ENCODE data around the gene COPG1.

The COPG1 gene

GRCh38 chr3:129313665-129314385 lies 64.4 kb downstream of the COPG1 start:
- DNase-seq (ENCODE audit: low read depth in 2 of 2), result no peak

DNA sequence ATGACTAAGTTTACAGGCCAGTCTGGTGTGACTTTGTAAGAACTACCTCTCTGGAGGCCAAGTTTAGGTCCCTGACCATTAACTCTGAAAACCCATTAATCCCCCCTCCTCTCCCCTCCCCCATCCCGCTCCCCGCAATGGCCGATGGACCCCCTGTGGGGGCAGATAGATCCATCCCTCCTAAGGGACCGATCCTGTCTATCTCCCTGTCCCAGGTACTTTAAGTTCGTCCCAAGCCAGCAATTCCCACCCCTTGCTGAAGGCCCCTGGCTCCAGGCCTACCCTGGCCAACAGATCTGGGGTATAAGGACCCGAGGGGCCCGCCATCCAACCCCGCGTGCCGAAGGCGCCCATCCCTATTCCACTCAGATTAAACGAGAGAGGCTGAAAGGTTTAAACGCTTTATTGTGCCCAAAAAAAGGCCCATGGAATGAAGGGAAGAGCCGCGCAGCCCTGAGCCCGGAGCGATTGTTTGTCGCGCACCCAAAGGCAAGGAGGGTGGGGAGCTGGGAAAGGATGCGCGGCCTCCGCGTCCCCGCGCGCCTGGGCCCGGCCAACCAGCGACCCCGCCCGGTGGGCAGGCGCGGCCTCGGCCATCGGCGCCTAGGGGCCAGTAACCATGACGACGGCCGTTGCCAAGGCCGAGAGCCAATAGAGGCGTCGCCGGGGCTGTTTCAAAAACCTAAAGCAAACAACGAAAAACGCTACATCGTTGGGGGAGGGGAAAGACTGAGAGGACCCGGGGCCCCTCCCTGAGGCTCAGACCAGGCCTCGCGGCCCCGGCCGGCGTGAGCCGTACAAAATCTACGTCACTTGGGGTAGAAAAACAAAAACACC lies 65.2 kb downstream of the COPG1 start:
- peak in 1 of 2 donors; percentile 29 for DNase-seq (ENCODE audit: low read depth in 2 of 2)

DNA sequence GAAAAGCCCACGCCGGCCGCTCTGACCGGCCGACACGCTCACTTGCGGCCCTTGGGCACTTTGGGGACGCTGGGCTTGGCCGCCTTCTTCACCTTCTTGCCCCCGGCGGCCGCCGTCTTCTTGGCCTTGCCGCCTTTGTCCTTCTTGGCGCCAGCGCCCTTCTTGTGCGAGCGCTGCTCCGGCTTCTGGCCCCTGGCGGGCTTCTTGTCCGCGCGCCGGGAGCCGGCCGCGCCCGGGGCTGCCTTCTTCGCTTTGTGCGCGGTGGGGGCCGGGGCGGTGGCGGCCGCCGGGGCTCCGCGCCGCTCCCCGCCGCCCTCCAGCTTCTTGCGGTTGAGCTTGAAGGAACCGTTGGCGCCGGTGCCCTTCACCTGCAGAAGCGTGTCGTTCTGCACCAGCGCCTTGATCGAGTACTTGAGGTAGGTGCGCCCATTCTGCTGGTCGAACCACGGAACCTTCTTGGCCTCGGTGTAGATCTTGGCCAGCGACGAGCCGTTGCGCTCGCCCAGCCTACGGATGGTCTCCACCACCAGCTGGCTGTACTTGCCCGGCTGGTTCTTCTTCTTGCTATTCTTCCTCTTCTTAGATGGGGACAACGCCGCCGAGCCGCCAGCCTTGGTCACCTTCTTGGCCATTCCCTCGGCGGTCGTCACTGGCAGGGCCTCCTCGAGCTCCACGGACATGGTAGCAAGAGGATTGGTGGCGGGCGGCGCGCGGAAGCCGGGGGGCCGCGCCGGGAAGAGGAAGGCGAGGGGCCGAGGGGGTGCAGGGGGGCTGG lies 66.0 kb downstream of the COPG1 start:
- DNase-seq (ENCODE audit: low read depth in 2 of 2), result no peak

GRCh38 chr3:129315998-129316247 lies 66.5 kb downstream of the COPG1 start:
- DNase-seq (ENCODE audit: low read depth in 2 of 2), result no peak

DNA sequence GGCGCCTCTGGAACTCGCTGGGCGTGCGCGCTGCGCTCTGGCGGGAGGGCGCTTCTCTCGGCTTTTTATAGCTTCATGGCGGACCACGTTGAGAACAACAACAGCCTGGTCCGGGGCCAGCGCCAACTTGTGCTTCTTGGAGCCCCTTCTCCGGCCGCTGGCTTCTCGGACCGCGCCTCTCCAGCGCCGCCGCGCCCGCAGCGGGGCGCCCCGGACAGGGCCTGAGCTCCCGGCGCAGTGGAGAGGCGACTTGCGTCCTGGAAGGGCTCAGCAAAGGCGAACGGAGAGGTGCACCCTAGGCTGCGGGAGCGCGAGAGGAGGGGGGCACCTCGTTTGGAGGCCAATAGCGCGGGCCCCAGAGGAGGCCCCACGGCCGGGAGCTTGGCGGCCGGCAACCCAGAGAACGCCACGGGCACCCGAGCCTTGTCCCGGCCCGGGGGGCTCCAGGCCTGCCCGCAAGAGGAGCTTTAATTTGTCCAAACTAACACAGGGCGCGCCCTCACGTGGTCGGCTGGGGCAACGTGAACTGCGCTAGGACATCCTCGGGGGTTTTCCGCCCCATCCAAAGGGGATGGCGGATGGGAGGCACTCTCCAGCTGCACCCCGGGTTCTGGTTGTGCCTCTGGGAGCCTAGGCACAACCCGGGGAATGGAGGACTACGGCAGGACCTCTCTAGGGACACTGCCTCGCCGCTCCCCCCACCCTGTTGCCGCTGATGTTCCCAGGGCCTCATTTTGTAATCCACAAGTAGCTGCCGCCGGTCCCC lies 67.0 kb downstream of the COPG1 start:
- peak; percentile 74 to 79 for DNase-seq (ENCODE audit: low read depth in 2 of 2)

DNA sequence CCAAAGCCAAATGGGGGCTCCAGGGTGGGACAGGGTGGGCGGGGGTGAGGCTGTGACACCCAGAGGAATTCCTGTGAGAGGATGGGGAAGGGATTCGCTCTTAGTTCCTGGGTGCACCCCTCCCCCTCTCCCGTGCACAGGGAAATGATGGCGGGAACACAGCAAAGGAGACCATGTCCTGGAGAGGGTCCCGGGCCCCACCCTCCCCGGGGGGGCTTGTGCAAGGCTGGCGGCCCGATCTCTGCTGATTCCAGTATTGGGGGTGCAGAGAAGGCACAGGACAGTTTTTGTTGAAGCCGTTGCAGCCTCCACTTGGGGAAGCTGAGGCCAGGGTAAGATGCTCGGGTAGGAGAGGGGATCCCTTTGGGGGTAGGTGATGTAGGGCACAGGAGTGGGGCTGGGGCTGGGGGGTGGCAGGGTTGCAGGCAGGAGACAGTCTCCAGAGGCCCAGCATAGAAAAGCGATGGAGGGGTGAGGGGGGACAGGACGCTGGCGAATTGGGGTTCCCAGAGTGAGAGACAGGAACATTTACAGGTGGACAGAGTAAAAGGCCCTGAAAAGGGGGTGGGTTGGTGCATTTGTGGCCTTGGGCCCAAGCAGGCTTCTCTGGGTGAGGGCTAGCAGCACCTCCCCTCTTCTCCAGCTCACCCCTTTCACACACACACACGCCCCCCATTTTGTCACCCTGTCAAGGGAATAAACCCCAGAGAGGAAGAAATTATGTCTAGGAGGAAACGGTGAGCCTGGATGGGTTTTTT lies 67.8 kb downstream of the COPG1 start:
- no peak for DNase-seq (ENCODE audit: low read depth in 2 of 2)

DNA sequence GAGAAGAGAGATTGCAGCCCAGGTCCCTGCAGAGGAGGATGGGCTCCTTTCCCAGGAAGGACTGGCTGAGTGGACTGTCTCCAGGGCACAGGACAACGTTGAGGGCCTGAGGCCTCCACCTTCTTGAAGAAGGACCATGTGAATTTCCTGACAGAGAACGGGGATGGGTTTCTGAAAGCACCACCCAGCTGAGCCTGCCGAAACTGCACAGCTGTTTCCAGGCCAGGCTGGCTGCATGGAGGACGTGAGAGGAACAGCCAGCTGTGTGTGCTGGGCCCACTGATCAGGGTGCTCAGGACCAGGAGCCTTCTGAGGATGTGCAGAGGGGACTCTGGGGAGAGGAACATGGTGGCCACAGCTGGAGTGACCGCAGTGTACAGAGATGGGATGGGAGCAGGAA lies 68.4 kb downstream of the COPG1 start:
- no peak for DNase-seq (ENCODE audit: low read depth in 2 of 2)

GRCh38 chr3:129318921-129319320 lies 69.5 kb downstream of the COPG1 start:
- DNase-seq (ENCODE audit: low read depth in 2 of 2), result no peak

DNA sequence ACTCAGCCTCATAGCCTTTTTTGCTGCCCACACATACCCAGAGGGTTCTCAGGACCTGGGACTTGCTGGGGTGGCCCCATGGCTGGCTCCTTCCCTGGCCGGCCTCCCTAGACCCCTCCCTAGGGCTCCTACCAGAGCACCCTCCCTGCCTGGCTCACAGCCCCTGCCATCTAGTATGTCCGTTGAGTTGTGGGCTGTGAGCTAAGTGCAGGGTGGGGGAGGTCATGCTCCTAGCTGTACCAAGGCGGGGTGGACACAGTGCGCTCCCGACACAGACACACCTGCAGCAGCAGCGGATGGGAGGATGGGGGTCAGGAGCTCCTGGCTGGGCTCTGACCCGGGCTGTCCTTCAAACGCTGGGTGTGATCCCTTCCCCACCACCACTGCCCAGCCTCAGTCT lies 70.9 kb downstream of the COPG1 start:
- no peak for DNase-seq (ENCODE audit: low read depth in 2 of 2)

GRCh38 chr3:129320825-129321487 lies 71.5 kb downstream of the COPG1 start:
- no peak for DNase-seq (ENCODE audit: low read depth in 2 of 2)

DNA sequence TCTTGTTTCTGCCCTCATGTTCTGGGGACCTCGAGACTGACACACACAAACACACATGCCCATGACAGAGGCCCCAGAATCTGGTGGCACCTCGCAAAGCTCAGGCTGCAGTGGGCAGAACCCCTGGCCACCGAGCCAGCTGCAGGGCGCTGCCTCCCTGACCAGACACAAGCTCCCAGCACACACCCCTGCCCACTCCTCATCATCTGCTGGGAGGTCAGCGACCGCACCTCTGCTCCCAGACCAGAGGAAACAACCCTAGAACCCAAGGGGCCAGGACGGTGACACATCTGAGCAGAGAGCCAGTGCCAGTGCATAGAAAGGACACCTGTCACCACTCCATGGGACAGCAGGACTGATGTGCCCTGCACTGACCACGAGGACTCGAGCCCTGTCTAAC lies 72.5 kb downstream of the COPG1 start:
- DNase-seq (ENCODE audit: low read depth in 2 of 2), result no peak

DNA sequence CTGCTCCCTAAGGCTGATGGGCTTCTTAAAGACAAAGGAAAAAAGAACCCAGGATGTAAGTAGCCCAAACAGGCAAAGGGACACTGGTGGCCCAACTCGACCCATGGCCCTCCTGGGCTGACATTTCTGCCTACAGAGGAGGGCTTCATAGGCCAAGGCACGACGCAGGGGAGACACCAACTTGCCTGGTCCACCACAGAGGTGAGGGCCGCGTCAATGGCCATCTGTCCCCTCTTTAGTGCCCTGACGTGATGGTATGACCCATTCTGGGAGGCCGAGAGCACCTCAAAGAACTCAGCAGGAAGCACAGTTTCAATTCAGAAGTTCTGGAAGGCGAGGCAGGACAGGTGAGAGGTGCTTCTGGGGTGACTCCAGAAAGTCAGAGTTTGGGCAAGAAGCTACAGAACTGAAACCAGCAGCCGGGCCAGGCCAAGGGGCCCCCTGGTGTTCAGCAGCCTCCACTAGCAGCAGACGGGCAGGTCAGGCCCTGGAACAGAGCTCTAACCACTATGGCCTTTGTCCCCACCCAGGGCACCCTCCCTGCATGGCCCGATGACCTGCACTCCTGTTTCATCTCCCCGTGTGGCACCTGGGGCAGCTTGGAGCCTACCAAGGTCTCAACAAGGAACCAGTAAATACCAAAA lies 74.4 kb downstream of the COPG1 start:
- no peak for DNase-seq (ENCODE audit: low read depth in 2 of 2)

DNA sequence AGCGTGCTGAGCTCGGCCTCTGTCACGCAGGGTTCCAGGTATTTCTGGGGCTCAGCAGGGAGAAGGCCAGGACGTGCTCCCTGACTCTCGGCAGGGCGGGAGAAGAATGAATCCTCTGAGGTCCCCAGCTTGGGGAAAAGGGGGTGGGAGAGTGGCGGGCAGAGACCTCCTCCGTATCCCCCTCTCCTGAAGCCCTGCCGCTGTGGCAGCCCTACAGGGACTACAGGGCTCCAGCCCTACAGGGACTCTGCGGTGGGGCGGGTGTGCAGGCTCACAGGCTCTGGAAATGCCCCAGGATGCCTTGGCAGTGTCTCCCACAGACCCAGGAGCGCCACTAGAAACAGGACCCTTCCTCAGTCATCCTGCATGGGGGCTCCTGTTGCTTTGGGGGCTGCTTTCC lies 75.4 kb downstream of the COPG1 start:
- DNase-seq (ENCODE audit: low read depth in 2 of 2), result no peak

DNA sequence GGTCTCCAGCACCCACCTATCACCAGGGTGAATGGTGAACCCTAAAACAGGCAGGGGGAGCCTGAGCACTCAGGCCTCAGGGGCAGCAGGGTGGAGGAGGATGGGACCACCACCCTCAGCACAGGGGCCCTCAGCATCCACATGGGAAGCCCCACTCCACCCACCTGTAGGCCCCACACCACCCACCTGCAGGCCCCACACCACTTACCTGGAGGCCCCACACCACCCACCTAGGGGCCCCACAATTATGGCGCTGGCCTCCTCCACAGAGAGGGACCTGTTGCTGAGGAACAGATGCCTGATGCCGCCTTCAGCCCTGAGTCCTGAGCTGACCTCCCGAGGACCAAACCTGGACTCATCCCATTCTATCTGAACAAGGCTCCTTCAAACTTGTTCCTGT lies 76.0 kb downstream of the COPG1 start:
- no peak for DNase-seq (ENCODE audit: low read depth in 2 of 2)

GRCh38 chr3:129326138-129326537 lies 76.7 kb downstream of the COPG1 start:
- DNase-seq (ENCODE audit: low read depth in 2 of 2), result no peak

DNA sequence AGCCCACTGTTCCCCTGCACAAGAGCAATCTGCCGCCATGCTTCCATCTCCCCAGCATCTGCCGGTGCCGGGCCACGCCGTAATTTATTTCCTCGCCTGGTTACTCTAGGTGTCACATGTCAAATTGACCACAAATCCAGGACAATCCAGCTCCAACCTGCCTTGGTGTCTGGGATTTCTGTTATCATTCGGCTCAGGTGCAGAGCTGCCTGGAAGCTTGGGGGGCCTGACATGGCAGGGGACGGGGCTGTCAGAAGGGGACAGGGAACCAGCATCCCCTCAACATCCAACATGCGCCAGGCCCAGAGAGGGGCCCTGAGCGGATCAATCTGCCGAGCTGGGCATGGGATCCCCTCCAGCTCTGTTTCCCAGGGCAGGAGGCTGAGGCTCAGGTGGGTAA lies 77.2 kb downstream of the COPG1 start:
- no peak for DNase-seq (ENCODE audit: low read depth in 2 of 2)
